Right ventricle myocardium superior (tissue), 1 donor: ENCODE data around the gene XRRA1. TPM values are rescaled to one million over a fixed set of nuclear protein-coding genes. Genes with fewer than 3 reads are reported as not detected.

ENCODE experiments used
- ATAC-seq: fragments of 200-7000 bp; cut with Tn5 transposase; one replicate; pipeline ENCODE4 v1.9.1; 2020; ENCODE audit warnings: mild to moderate bottlenecking; ENCODE audit not compliant: poor library complexity
- DNase-seq: peaks from one replicate; pipeline ENCODE4 v3.0.0-alpha.2; 2020
- intact Hi-C: fragments of 100-400 bp; cut with DNase I; formaldehyde crosslinking; loops from one replicate; pipeline ENCODE4 v1.11.2; 2022
- total RNA-seq: library from RNA; stranded (reverse); fragmentation: NEBNext Ultra II Directional; extraction: Animal tissue kit (Norgen Biotek cat#: 25700); gene quantifications from one replicate; pipeline ENCODE4 v1.2.1, GENCODE V29; 2021
- donor health status: DM: no; HTN: yes; CAD: no; lungs with severe emphysema.

Gene XRRA1
- total RNA-seq, 1 donor from 2014 or later: 5.3 TPM

- ATAC-seq (no peak), DNase-seq (no peak)
- intact Hi-C loops: no loop called here
Measured at GRCh38 chr11:74953451-74953850, 4.6 kb upstream of the XRRA1 start.

- DNase-seq (no peak), ATAC-seq (no peak)
- intact Hi-C loops: no loop called here
Measured at GRCh38 chr11:74952752-74953151, 3.9 kb upstream of the XRRA1 start.

- intact Hi-C loops: no loop called here
- DNase-seq (no peak), ATAC-seq (no peak)
Measured at GRCh38 chr11:74951226-74951625, 2.3 kb upstream of the XRRA1 start.

GRCh38 chr11:74950374-74950969, 1.6 kb upstream of the XRRA1 start:
- DNase-seq (no peak), ATAC-seq (no peak)
- intact Hi-C loops: no loop called here

- ATAC-seq: peak; percentile 8
- DNase-seq: no peak
- intact Hi-C loops: no loop called here
Measured at GRCh38 chr11:74949753-74950137, 854 bp upstream of the XRRA1 start.

GRCh38 chr11:74948546-74948897, 369 bp downstream of the XRRA1 start:
- intact Hi-C loops: no loop called here
- peak; percentile 24 for ATAC-seq
- no peak for DNase-seq

GRCh38 chr11:74942073-74942759, 6.7 kb downstream of the XRRA1 start:
- DNase-seq: no peak
- intact Hi-C loops: no loop called here
- ATAC-seq: no peak

- intact Hi-C loops: no loop called here
- ATAC-seq: peak; percentile 61
- DNase-seq: no peak
Measured at GRCh38 chr11:74941492-74941891, 7.4 kb downstream of the XRRA1 start.

- DNase-seq (no peak), ATAC-seq (no peak)
- intact Hi-C loops: loop anchor here (10.0 kb wide), 1 partner anchor 307 kb away; the partner anchor contains the start of gene TPBGL
Measured at GRCh38 chr11:74937696-74938475, 11.0 kb downstream of the XRRA1 start.

- ATAC-seq (no peak), DNase-seq (no peak)
- intact Hi-C loops: loop anchor here (10.0 kb wide), 1 partner anchor 308 kb away; the partner anchor contains the start of gene TPBGL
Measured at GRCh38 chr11:74936976-74937375, 11.9 kb downstream of the XRRA1 start.

GRCh38 chr11:74936087-74936486, 12.8 kb downstream of the XRRA1 start:
- ATAC-seq (no peak), DNase-seq (no peak)
- intact Hi-C loops: loop anchor here (10.0 kb wide), 1 partner anchor 309 kb away; the partner anchor contains the start of gene TPBGL

- DNase-seq: no peak
- ATAC-seq: no peak
- intact Hi-C loops: loop anchor here (10.0 kb wide), 1 partner anchor 310 kb away; the partner anchor contains the start of gene TPBGL
Measured at GRCh38 chr11:74935285-74935684, 13.6 kb downstream of the XRRA1 start.

GRCh38 chr11:74933765-74934164, 15.1 kb downstream of the XRRA1 start:
- no peak for ATAC-seq
- intact Hi-C loops: loop anchor here (5.0 to 10.0 kb wide), 2 partner anchors 209 to 311 kb away; partner anchors contain the start of gene TPBGL

GRCh38 chr11:74932797-74933196, 16.1 kb downstream of the XRRA1 start:
- intact Hi-C loops: loop anchor here (5.0 to 10.0 kb wide), 2 partner anchors 210 to 312 kb away; partner anchors contain the start of gene TPBGL
- no peak for ATAC-seq
- no peak for DNase-seq

More at GRCh38 chr11:74933765-74934164, 15.1 kb downstream of the XRRA1 start:
- no peak for DNase-seq

GRCh38 chr11:74932169-74932568, 16.7 kb downstream of the XRRA1 start:
- intact Hi-C loops: loop anchor here (5.0 to 10.0 kb wide), 2 partner anchors 210 to 313 kb away; partner anchors contain the start of gene TPBGL
- ATAC-seq: no peak
- DNase-seq: no peak

GRCh38 chr11:74929431-74930363, 19.2 kb downstream of the XRRA1 start:
- ATAC-seq (peak; percentile 87), DNase-seq (peak; percentile 46)
- intact Hi-C loops: loop anchor here (2.0 to 10.0 kb wide), 3 partner anchors 103 to 315 kb away; partner anchors contain the start of gene TPBGL

GRCh38 chr11:74927496-74927895, 21.4 kb downstream of the XRRA1 start:
- no peak for ATAC-seq
- intact Hi-C loops: no loop called here
- DNase-seq: no peak

- ATAC-seq (no peak), DNase-seq (no peak)
- intact Hi-C loops: no loop called here
Measured at GRCh38 chr11:74926304-74927030, 22.4 kb downstream of the XRRA1 start.
